Gastrocnemius medialis (tissue), 4 donors: ENCODE data around the gene MRPL4. TPM values are rescaled to one million over a fixed set of nuclear protein-coding genes. Genes with fewer than 3 reads are reported as not detected.

Experiments
- ATAC-seq, 2 donors: fragments of 150-250 bp; one replicate each; pipeline ENCODE4 v1.9.1; 2016
- DNase-seq, 2 donors: peaks; one replicate each; pipeline ENCODE4 v3.0.0-alpha.2; 2019
- H3K27ac ChIP-seq, 4 donors: fragments of 200-600 bp; sonication (generic); 1 replicate in 1 of 4; 2 replicates in 3 of 4; pipeline ENCODE4 v1.5.1; 2016 to 2018; ENCODE audit warnings: mild to moderate bottlenecking in 2 of 4, moderate library complexity in 1 of 4
- H3K27me3 ChIP-seq, 3 donors: fragments of 200-600 bp; sonication (generic) in 2 of 3; 1 replicate in 1 of 3; 2 replicates in 2 of 3; pipeline versions ENCODE4 v1.5.1 to v1.6.0; 2016 to 2019; ENCODE audit warnings: mild to moderate bottlenecking in 1 of 3, moderate library complexity in 1 of 3
- H3K36me3 ChIP-seq, 2 donors: fragments of 200-600 bp; sonication (generic) in 1 of 2; one replicate each; pipeline ENCODE4 v1.5.1; 2017 to 2018
- H3K4me1 ChIP-seq, 2 donors: fragments of 200-600 bp; sonication (generic) in 1 of 2; one replicate each; pipeline ENCODE4 v1.5.1; 2016 to 2017; ENCODE audit warnings: mild to moderate bottlenecking in 2 of 2
- H3K4me3 ChIP-seq, 4 donors: fragments of 200-600 bp; sonication (generic) in 3 of 4; 1 replicate in 1 of 4; 2 replicates in 3 of 4; pipeline ENCODE4 v1.5.1; 2016 to 2019; ENCODE audit warnings: mild to moderate bottlenecking in 2 of 4
- H3K9me3 ChIP-seq, 3 donors: fragments of 200-600 bp; sonication (generic) in 2 of 3; 1 replicate in 1 of 3; 2 replicates in 2 of 3; pipeline ENCODE4 v1.5.1; 2016 to 2019
- POLR2A ChIP-seq, 2 donors: fragments of 450-650 bp; IDR thresholded peaks; one replicate each; pipeline ENCODE4 v1.6.1; 2017; ENCODE audit warnings: antibody characterized with exemption in 2 of 2, mild to moderate bottlenecking in 2 of 2, moderate library complexity in 2 of 2
- in situ Hi-C, 4 donors: fragments of 200-750 bp; cut with MboI; loops; one replicate each; pipeline versions ENCODE4 v1.15.0 to v1.8.0; 2017; ENCODE audit warnings: low sequenced_read_pairs in 4 of 4
- intact Hi-C: fragments of 100-400 bp; cut with DNase I; formaldehyde crosslinking; loops from one replicate; pipeline ENCODE4 v1.15.1; 2023; ENCODE audit warnings: low total_unique reads
- total RNA-seq, 4 donors: library from RNA; depleted of rRNA; stranded (reverse); fragments of >200 nt; gene quantifications; one replicate each; pipeline versions ENCODE4 v1.1.0 to v1.2.3, GENCODE V29; 2016
- TF ChIP-seq, protein P1 (sequence below), 5 experiments: fragments of 450-650 bp in 3 of 5; fragments of 200-600 bp in 2 of 5; sonication (generic) in 2 of 5; IDR thresholded peaks in 4 of 5; conservative IDR thresholded peaks in 1 of 5; 1 replicate in 4 of 5; 2 replicates in 1 of 5; pipeline ENCODE4 v1.5.1; 2016 to 2019; ENCODE audit warnings: antibody characterized with exemption in 5 of 5, mild to moderate bottlenecking in 3 of 5, moderate library complexity in 3 of 5

MRPL4 gene
- total RNA-seq, 4 donors from 2014 or later, result 68.3 to 112 (median 84.4) TPM

DNA sequence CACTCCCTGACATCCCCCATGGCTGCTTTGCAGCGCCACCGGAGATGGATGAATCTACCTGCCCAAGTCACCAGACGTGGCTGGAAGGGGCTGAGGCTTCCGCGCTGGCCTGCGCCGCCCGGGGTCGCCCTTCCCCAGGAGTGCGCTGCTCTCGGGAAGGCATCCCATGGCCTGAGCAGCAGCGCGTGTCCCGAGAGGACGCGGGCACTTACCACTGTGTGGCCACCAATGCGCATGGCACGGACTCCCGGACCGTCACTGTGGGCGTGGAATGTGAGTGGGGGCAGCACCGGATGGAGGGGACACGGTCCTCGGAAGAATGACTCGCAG lies 42.3 kb downstream of the MRPL4 start:
- Histone ChIP-seq H3K27me3 (peaks cover 78 to 87% (median 85%) of the 10 kb centered on the region in 3 donors), H3K9me3 (no peaks in the 10 kb centered on the region), H3K4me3 (no peak overlapping the region), H3K36me3 (no peaks in the 10 kb centered on the region), H3K4me1 (peaks cover 19 to 39% of the 10 kb centered on the region in 2 donors), H3K27ac (no peak overlapping the region)
- TF ChIP-seq POLR2A (IDR thresholded peaks at IDR 0.05), result no peak
- TF ChIP-seq, protein P1, sequence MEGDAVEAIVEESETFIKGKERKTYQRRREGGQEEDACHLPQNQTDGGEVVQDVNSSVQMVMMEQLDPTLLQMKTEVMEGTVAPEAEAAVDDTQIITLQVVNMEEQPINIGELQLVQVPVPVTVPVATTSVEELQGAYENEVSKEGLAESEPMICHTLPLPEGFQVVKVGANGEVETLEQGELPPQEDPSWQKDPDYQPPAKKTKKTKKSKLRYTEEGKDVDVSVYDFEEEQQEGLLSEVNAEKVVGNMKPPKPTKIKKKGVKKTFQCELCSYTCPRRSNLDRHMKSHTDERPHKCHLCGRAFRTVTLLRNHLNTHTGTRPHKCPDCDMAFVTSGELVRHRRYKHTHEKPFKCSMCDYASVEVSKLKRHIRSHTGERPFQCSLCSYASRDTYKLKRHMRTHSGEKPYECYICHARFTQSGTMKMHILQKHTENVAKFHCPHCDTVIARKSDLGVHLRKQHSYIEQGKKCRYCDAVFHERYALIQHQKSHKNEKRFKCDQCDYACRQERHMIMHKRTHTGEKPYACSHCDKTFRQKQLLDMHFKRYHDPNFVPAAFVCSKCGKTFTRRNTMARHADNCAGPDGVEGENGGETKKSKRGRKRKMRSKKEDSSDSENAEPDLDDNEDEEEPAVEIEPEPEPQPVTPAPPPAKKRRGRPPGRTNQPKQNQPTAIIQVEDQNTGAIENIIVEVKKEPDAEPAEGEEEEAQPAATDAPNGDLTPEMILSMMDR (IDR thresholded peaks at IDR 0.05 in 4 of 5, conservative IDR thresholded peaks at IDR 0.05 in 1 of 5), result no peak
- ATAC-seq (no peak), DNase-seq (no peak)
- intact Hi-C loops (no loop called here), in situ Hi-C loops (no loop called here)

DNA sequence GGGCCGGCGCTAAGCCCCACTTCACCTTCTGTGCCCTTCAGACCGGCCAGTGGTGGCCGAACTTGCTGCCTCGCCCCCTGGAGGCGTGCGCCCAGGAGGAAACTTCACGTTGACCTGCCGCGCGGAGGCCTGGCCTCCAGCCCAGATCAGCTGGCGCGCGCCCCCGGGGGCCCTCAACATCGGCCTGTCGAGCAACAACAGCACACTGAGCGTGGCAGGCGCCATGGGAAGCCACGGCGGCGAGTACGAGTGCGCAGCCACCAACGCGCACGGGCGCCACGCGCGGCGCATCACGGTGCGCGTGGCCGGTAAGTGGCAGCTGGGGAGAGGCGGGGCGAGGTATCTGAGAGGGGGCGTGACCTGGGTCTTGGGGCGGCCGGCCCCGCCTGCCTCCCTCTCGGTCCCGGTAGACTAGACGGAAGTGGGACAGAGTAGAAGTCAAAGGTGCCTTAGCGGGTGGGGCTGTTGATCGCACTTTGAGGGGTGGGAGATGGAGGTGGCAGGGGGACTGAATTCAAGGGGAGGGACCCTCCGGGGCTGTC lies 43.4 kb downstream of the MRPL4 start:
- Histone ChIP-seq H3K4me3 (peak overlapping the region in 3 of 4 donors; percentile 2 to 27 (median 22)), H3K36me3 (no peaks in the 10 kb centered on the region), H3K4me1 (peaks cover 15 to 28% of the 10 kb centered on the region in 2 donors), H3K9me3 (no peaks in the 10 kb centered on the region), H3K27ac (no peak overlapping the region), H3K27me3 (peaks cover 69 to 79% (median 75%) of the 10 kb centered on the region in 3 donors)
- intact Hi-C loops, result no loop called here
- DNase-seq, result no peak
- TF ChIP-seq POLR2A (IDR thresholded peaks at IDR 0.05), result no peak
- TF ChIP-seq, protein P1 (IDR thresholded peaks at IDR 0.05 in 4 of 5, conservative IDR thresholded peaks at IDR 0.05 in 1 of 5), result no peak
- in situ Hi-C loops, result no loop called here
- ATAC-seq, result no peak

DNA sequence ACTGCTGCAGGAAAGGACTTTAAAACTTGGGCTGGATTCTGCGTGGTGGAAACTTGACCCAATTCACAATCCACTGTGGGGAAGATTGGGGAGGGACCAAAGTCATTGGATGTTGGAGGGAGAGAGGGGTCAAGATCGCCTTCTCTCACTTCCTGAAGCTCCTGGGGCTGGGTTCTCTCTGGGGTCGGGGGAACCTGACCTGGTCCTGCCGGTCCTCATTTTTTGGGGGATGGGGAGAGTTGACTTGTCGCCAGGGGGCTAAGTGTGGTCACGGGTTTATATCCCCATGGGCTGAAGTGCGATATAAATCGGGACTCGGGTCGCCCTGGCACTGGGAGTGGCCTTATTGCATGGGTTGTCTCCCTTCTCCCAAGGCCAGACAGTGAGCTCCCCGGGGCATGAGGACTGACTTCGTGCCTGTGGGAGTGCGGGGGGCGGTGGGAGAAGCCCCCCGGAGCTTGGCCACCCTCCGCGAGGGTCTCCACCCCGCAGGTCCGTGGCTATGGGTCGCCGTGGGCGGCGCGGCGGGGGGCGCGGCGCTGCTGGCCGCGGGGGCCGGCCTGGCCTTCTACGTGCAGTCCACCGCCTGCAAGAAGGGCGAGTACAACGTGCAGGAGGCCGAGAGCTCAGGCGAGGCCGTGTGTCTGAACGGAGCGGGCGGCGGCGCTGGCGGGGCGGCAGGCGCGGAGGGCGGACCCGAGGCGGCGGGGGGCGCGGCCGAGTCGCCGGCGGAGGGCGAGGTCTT lies 44.0 kb downstream of the MRPL4 start:
- intact Hi-C loops (no loop called here), in situ Hi-C loops (no loop called here)
- H3K4me3 ChIP-seq, result peak overlapping the region in 1 of 4 donors; percentile 22
- H3K36me3 ChIP-seq, result no peaks in the 10 kb centered on the region
- TF ChIP-seq, protein P1 (IDR thresholded peaks at IDR 0.05 in 4 of 5, conservative IDR thresholded peaks at IDR 0.05 in 1 of 5), result no peak
- TF ChIP-seq POLR2A (IDR thresholded peaks at IDR 0.05), result no peak
- DNase-seq, result no peak
- H3K27me3 ChIP-seq, result peaks cover 63 to 73% (median 69%) of the 10 kb centered on the region in 3 donors
- no peaks in the 10 kb centered on the region for H3K9me3 ChIP-seq
- no peak overlapping the region for H3K27ac ChIP-seq
- peaks cover 9 to 22% of the 10 kb centered on the region in 2 donors for H3K4me1 ChIP-seq
- no peak for ATAC-seq

DNA sequence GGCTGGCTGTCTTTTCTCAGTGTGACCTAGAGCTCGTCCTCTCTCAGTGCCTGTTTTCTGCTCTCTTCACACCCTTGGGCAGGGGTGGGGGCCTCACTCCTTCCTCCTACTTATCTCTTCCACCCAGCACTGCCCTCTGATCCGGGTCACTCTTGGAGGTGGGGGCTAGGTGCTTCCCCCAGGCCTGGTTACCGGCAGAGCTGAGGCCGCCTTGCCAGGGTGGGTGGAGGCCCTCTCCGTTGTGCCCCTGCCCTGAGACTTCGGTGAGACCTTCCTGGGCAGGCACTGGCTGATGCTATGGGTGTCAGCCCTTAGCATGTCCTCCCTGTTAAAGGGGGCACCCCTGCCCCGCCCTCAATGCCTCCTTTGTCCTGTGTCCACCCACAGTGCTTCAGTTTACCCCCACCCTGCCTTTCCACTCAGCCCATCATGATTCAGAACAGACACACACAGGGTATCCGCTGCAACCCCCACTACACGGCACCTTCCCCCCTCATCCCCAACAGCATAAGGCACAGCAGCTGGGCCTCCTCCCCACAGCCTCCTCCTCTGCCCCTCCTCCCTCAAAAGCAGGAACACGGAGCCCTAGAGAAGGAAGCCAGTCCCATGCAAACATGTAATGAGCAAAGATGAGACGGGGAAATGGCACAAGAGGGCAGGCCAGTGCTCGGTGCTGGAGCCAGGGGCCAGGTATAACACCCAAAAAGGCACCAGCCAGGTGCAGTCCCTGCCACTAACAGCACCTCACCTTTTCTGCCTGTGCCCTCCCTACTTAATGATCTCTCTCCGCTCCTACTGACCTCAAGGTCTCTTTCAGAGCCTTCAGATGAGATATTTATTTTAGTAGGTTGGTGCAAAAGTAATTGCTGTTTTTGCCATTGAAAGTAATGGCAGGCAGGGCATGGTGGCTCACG lies 47.8 kb downstream of the MRPL4 start:
- intact Hi-C loops (no loop called here), in situ Hi-C loops (no loop called here)
- Histone ChIP-seq H3K27ac (no peak overlapping the region), H3K27me3 (peaks cover 25 to 35% (median 34%) of the 10 kb centered on the region in 3 donors), H3K4me3 (no peak overlapping the region), H3K9me3 (no peaks in the 10 kb centered on the region), H3K36me3 (no peaks in the 10 kb centered on the region), H3K4me1 (peaks cover 0 to 6% of the 10 kb centered on the region in 2 donors)
- no peak for ATAC-seq
- DNase-seq, result no peak
- TF ChIP-seq, protein P1 (IDR thresholded peaks at IDR 0.05 in 4 of 5, conservative IDR thresholded peaks at IDR 0.05 in 1 of 5), result no peak
- no peak for TF ChIP-seq POLR2A (IDR thresholded peaks at IDR 0.05)
